Mesangial cell (primary cell): ENCODE measurements around the gene PPDPF. TPM values are rescaled to one million over a fixed set of nuclear protein-coding genes. Genes with fewer than 3 reads are reported as not detected.

Experiments used
- total RNA-seq: library from RNA; depleted of rRNA; stranded (reverse); fragments of >200 nt; gene quantifications from 2 replicates; pipeline ENCODE4 v1.2.3, GENCODE V29; 2015

The PPDPF gene, protein sequence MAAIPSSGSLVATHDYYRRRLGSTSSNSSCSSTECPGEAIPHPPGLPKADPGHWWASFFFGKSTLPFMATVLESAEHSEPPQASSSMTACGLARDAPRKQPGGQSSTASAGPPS
- 303 and 325 TPM in 2 replicates for total RNA-seq

DNA sequence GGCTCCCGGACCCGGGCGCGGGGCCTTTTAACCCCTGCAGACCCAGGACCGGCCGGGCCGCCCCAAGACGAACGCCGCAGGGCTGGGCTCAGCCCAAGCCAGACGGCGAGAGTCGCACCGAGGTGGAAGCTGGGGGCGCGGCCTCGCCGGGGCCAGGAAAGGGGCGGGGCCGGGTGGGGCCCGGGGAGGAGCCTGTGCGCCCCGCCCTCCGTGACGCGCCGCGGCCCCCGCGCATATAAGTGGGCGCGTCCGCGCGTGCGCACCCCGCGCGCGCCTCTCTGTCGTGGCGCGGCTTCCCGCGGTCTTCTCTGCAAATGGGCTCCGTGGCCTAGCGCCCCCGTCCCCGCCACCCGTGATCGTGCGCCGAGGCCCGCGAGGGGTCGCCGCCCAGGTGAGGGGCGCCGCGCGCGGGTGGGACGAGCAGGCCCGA lies at the start of gene PPDPF:
PPDPF (plus strand) TSS at position 262 of the 430 bp plus-strand sequence. CDS start 544 bp downstream, outside the sequence.

DNA sequence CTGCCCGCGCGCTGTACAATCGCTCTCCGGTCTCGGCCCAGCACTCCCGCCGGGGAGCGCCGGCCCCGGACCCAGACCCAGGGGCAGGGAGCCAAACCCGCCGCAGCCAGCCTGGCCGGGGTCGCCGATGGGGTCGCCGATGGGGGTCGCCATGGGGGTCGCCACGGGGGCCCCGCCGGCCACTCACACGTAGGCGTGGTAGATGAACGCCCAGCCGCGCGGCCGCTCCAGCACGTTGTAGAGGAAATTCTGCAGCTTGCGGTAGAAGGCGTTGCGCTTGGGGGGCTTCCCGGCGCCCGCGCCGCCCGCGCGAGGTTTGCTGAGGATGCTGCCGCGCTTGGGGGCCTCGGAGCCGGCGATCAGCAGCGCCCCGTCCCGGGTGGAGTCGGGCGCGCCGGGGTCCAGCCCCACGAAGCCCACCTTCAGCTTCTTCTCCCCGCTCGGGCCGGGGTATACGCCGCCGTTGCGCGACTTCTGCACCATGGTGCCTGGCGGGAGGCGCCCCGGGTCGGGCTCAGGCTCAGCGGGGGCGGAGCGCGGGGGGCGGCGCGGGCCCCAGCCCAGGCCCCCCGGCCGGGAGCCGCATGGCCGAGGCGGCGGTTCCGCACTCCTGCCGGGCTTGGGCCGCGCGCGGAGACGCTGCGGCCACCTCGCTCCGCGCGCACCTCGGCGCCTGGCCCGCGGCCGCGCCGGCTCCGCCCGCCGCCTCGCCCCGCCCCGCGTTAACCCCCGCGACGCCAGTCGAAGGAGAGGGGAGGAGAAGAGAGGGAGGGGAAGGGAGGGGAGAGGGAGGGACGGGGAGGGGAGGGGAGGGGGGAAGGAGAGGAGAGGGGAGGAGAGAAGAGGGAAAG lies 48.4 kb upstream of the PPDPF start, which contains the start of gene KCNQ2:
KCNQ2 (minus strand) TSS at position 675 of the 851 bp plus-strand sequence; CDS start at position 483, 192 bp downstream.

DNA sequence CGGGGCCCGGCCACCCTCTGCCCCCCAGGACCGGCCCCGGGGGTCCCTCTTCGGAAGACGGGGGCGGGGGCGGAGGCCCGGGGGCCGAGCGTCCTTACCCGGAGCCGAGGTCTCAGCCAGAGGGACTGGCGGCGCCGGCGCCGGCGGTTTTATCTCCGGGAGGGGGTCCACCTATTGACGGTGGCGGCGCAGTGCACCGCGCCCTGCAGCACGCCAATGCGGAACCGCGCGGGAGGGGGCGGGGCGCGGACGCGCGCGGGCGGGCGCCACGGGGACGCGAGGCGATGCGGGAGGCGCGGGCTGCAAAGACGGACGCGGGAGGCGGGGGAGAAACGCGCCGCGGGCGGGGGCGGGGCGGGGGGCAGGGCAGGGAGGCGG lies 21.6 kb upstream of the PPDPF start, which contains the start of gene EEF1A2:
EEF1A2 (minus strand) TSS at position 124 of the 378 bp plus-strand sequence. CDS start 1,320 bp downstream, outside the sequence.

DNA sequence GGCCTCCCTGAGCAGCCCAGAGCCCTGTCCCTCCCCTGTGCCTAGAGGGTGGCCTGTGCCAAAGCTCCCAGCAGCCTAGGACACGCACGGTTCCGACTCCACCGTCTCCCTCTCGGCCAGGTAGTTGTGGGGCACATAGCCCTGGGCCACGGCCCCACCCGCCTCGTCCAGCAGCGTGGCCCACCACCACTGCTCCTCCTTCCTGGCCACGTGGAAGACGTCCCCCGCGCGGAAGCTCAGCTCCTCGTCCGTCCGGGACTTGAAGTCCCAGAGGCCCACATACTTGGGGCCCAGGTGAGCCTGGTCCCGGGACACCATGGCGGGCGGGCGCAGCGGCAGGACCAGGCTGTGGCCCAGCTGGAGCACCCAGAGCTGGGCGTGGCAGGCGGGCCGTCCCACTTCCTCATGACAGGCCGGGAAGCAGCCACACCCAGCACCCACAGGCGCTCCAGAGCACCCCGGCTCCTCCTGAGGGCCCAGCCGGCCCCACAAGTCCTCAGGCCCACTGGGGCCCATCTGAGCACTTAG lies 16.5 kb downstream of the PPDPF start, which contains the start of gene PTK6:
PTK6 (minus strand) TSS at position 380 of the 528 bp plus-strand sequence; CDS start at position 318, 62 bp downstream.

DNA sequence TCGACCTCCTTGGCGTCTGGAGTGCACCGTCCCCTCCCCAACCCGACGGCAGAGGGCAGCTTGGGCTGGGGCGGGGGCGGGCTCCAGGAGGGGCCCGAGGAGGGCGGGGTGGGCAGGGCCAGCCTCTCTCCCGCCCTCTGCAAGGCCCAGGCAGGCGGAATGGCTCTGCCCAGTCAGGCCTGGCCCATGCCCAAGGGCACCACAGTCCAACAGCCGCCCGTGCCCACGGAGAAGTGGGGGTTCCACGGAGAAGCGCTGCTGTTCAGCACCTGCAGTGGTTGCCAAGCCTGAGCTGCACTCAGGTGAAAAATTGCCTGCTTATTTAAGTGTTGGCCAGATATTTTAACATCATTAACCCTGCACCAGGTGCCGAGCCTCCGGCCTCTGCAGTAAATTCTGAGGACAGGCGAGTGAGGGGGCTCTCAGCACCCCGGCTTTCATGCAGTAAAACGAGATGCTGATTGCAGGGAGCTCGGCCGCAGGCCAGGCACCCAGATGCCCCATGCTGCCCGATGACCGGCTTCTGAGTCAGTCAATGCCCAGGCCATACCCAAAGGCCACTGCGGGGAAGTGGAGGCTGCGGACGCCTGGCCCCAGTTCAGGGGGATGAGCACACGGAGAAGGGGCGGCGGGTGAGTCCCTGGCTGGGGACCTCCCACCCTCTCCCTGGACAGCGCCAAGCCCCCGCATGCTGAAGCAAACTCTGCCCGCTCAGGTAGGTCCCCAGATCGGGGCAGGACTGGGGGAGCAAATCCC lies 27.3 kb downstream of the PPDPF start, which contains the start of gene SRMS:
SRMS (minus strand) TSS at position 25 of the 756 bp plus-strand sequence. CDS start 286 bp downstream, outside the sequence.

DNA sequence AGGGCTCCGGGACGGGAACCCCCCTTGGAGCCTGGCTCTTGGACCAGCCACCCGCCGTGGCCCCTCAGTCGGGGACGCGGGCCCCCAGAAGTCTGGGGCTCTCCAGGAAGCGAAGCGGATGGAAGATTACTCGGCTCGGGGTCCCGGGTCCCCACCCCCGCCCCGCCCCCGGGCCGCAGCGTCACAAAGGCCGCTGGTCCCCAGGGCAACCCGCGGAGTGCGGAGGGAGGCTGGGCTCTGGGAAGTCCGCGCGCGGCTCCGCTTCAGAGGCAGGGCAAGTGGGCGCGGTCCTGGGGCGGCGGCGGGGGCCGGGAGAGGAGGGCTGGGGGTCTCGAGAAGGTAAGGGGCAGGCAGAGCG lies 33.3 kb downstream of the PPDPF start, which contains the start of gene FNDC11:
FNDC11 (plus strand) TSS at position 227 of the 358 bp plus-strand sequence. CDS start 1,505 bp downstream, outside the sequence.

Other genes starting within 250 kb of the PPDPF start
- 106 and 107 TPM in 2 replicates for gene ARFGAP1, start 248.0 kb upstream of the PPDPF start, total RNA-seq
- 0.16 TPM in 1 of 2 replicates, not detected in the other for gene COL20A1, start 227.6 kb upstream of the PPDPF start, total RNA-seq
- not detected in 2 replicates for gene CHRNA4, start 159.4 kb upstream of the PPDPF start, total RNA-seq
- gene KCNQ2, start 48.1 kb upstream of the PPDPF start, total RNA-seq: not detected in 2 replicates
- gene EEF1A2, start 21.7 kb upstream of the PPDPF start, total RNA-seq: 3.4 and 12.5 TPM in 2 replicates
- not detected in 2 replicates for gene PTK6, start 16.6 kb downstream of the PPDPF start, total RNA-seq
- not detected in 2 replicates for gene SRMS, start 27.0 kb downstream of the PPDPF start, total RNA-seq
- gene FNDC11, start 33.4 kb downstream of the PPDPF start, total RNA-seq: 0.16 and 1.1 TPM in 2 replicates
- 37.2 and 45.9 TPM in 2 replicates for gene HELZ2, start 53.5 kb downstream of the PPDPF start, total RNA-seq
- 12.1 and 13.1 TPM in 2 replicates for gene GMEB2, start 106.3 kb downstream of the PPDPF start, total RNA-seq
- 20.7 and 69.0 TPM in 2 replicates for gene STMN3, start 132.7 kb downstream of the PPDPF start, total RNA-seq
- 14.2 and 24.3 TPM in 2 replicates for gene RTEL1, start 137.5 kb downstream of the PPDPF start, total RNA-seq
- gene TNFRSF6B, start 175.9 kb downstream of the PPDPF start, total RNA-seq: 127 and 248 TPM in 2 replicates
- 35.5 and 39.4 TPM in 2 replicates for gene ARFRP1, start 187.2 kb downstream of the PPDPF start, total RNA-seq
- 29.5 and 34.1 TPM in 2 replicates for gene ZGPAT, start 187.3 kb downstream of the PPDPF start, total RNA-seq
- 3.9 and 6.5 TPM in 2 replicates for gene LIME1, start 215.9 kb downstream of the PPDPF start, total RNA-seq
- gene SLC2A4RG, start 219.0 kb downstream of the PPDPF start, total RNA-seq: 68.1 and 97.0 TPM in 2 replicates